SK-N-SH treated with all-trans-retinoic acid at 6 μM for 48 hours (cell line): ENCODE results near the gene SYNPO2.

Source experiments
- BACH2 ChIP-seq: fragments of 250-450 bp; sonication (Bioruptor Pico); IDR thresholded peaks from 2 replicates; pipeline ENCODE4 v1.9.0; 2021; ENCODE audit warnings: mild to moderate bottlenecking, borderline replicate concordance
- GLIS3 ChIP-seq: fragments of 250-450 bp; sonication (Bioruptor Pico); IDR thresholded peaks from 2 replicates; pipeline ENCODE4 v1.5.0; 2020; ENCODE audit warnings: mild to moderate bottlenecking, moderate library complexity
- TF ChIP-seq, protein P1 (sequence below): fragments of 250-450 bp; sonication (Bioruptor Pico); IDR thresholded peaks from 2 replicates; pipeline ENCODE4 v1.5.1; 2021; ENCODE audit warnings: mild to moderate bottlenecking, moderate library complexity

DNA sequence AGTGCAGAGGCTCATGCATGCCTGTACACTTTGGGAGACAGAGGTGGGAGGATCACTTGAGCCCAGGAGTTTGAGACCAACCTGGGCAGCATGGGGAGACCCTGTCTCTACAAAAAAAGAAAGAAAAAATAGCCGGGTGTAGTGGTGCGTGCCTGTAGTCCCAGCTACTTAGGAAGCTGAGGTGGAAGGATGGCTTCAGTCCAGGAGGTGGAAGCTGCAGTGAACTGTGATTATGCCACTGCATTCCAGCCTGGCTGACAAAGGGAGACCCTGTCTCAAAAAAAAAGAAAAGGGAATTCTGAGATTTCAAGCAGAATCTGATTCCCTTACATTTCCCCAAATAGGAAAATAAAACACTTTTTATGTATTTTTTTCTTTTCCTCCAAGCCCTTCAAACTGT lies 83.5 kb downstream of the SYNPO2 start:
- no peak for TF ChIP-seq GLIS3 (CRISPR knock-in tag)
- no peak for TF ChIP-seq BACH2 (CRISPR knock-in tag)
- TF ChIP-seq, protein P1, sequence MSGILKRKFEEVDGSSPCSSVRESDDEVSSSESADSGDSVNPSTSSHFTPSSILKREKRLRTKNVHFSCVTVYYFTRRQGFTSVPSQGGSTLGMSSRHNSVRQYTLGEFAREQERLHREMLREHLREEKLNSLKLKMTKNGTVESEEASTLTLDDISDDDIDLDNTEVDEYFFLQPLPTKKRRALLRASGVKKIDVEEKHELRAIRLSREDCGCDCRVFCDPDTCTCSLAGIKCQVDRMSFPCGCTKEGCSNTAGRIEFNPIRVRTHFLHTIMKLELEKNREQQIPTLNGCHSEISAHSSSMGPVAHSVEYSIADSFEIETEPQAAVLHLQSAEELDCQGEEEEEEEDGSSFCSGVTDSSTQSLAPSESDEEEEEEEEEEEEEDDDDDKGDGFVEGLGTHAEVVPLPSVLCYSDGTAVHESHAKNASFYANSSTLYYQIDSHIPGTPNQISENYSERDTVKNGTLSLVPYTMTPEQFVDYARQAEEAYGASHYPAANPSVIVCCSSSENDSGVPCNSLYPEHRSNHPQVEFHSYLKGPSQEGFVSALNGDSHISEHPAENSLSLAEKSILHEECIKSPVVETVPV, result no peak
